H1 (cell line): Measurements from ENCODE around the gene AGAP3.

Source experiments
- CHD1 ChIP-seq: IDR thresholded peaks from 2 replicates; pipeline ENCODE4 v1.6.1; 2012; ENCODE audit warnings: low read depth, low read length, improper control_type of control experiment
- CTCF ChIP-seq, 3 experiments: IDR thresholded peaks; 1 replicate in 2 of 3; 2 replicates in 1 of 3; pipeline versions ENCODE4 v1.5.1 to v1.6.1; 2011; ENCODE audit warnings: low read length in 3 of 3, mild to moderate bottlenecking in 3 of 3, inconsistent platforms in 2 of 3, low read depth in 1 of 3, moderate library complexity in 1 of 3; ENCODE audit not compliant: insufficient read depth in 1 of 3; ENCODE audit errors: control extremely low read depth in 1 of 3
- PHF8 ChIP-seq: fragments of 200-600 bp; sonication (generic); conservative IDR thresholded peaks from 2 replicates; pipeline ENCODE4 v1.7.1; 2012; ENCODE audit warnings: low read depth, mild to moderate bottlenecking, inconsistent platforms, low read length, moderate library complexity
- TAF1 ChIP-seq: IDR thresholded peaks from 2 replicates; pipeline ENCODE4 v1.6.1; 2011; ENCODE audit warnings: mild to moderate bottlenecking, low read depth, low read length

DNA sequence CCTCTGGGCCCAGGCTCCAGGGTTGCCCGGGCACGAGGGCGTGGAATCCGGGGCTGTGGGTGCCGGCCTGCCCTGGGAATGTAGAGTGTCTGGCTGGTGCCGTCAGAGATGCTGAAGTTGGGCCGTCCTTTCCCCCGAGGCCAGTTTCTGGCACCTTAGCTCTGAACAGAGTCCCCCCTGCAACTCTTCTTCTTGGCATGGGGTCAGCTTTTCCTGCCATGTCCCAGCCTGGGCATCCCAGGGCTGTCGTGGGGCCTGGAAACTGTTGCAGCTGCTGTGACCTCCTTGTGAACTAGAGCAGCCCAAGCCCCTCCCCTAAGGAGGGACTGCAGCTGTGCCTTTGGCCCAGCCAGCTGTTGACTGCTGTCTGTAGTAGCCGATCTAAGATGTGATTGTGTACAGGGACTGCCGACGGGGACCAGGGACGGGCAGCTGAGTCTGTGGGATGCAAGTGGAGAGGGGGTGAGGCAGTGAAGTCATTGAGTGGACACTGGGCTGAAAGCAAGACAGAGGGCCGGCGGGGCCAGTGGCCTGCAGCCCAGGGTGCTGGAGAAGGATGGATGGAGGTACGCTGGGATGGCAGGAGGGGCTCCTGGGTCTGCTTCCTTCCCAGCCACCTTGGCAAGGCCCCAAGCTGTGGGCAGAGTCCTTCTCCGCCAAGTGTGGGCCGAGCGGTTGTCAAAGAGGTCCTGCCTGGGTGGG lies 45.5 kb downstream of the AGAP3 start:
- TF ChIP-seq PHF8: no peak
- no peak for TF ChIP-seq CTCF (IDR thresholded peaks at IDR 0.05; ENCODE audit: control extremely low read depth in 1 of 3, insufficient read depth in 1 of 3, low read depth in 1 of 3, low read length in 3 of 3)
- TF ChIP-seq CHD1: no peak
- no peak for TF ChIP-seq TAF1
